K562 (cell line): ENCODE results near the gene ISYNA1. TPM values are rescaled to one million over a fixed set of nuclear protein-coding genes. Genes with fewer than 3 reads are reported as not detected.

Source experiments
- ATAC-seq: fragments of 200-7000 bp; cut with Tn5 transposase; 3 replicates; pipeline ENCODE4 v1.9.1; 2020; ENCODE audit warnings: moderate library complexity
- BruUV-seq: library from RNA; stranded (reverse); fragments of 400-500 nt; replicated peaks from 2 replicates; lab custom pipeline; 2021; lab: Mats Ljungman, UMichigan
- CTCF ChIA-PET: fragments of 300-600 bp; formaldehyde crosslinking; extraction: SDS; loops from one replicate; lab custom pipeline; 2021; ENCODE audit warnings: low intra/inter-chr PET ratio; lab: Yijun Ruan, JAX
- POLR2A ChIA-PET: fragments of 300-600, 350-650 bp; sonication (Branson Sonifier 250); formaldehyde crosslinking; extraction: SDS; loops from one replicate; lab custom pipeline; 2021; ENCODE audit warnings: antibody characterized with exemption, inconsistent platforms; lab: Yijun Ruan, JAX
- DNase-seq, 4 experiments: peaks; one replicate each; pipeline versions ENCODE4 v3.0.0 to v3.0.0-alpha.2; 2011 to 2018; ENCODE audit warnings: low spot score in 3 of 4, mixed read lengths in 3 of 4; ENCODE audit errors: extremely low read depth in 1 of 4
- FAIRE-seq: peaks from 2 replicates; lab custom pipeline; 2011; peaks lifted over from hg19 to GRCh38; lab: Jason Lieb, UNC
- H2AFZ ChIP-seq: 2 replicates; pipeline ENCODE4 v1.6.0; 2011; ENCODE audit warnings: low read depth, low read length, control low read depth, inconsistent platforms
- H3K27ac ChIP-seq: fragments of 200-600 bp; 3 replicates; pipeline ENCODE4 v1.8.0; 2011; ENCODE audit warnings: low read depth, mild to moderate bottlenecking, control low read depth, inconsistent platforms, low read length, moderate library complexity, mixed read lengths; ENCODE audit errors: extremely low read depth
- H3K27me3 ChIP-seq, 2 experiments: fragments of 300-600 bp in 1 of 2; 2 replicates in 1 of 2; 3 replicates in 1 of 2; pipeline versions ENCODE4 v1.6.0 to v1.8.0; 2011; ENCODE audit warnings: inconsistent platforms in 2 of 2, low read length in 2 of 2, mild to moderate bottlenecking in 1 of 2, mixed read lengths in 1 of 2, moderate library complexity in 1 of 2; ENCODE audit not compliant: control insufficient read depth in 2 of 2, insufficient read depth in 2 of 2
- H3K36me3 ChIP-seq: fragments of 300-600 bp; 3 replicates; pipeline ENCODE4 v1.8.0; 2011; ENCODE audit warnings: mild to moderate bottlenecking, low read length, inconsistent platforms; ENCODE audit not compliant: control insufficient read depth, insufficient read depth
- H3K4me1 ChIP-seq, 2 experiments: fragments of 200-600 bp in 1 of 2; replicated peaks in 1 of 2; 2 replicates in 1 of 2; 3 replicates in 1 of 2; pipeline versions ENCODE4 v1.5.1 to v1.8.0; 2011; ENCODE audit warnings: inconsistent platforms in 2 of 2, low read length in 2 of 2, mild to moderate bottlenecking in 1 of 2, mixed read lengths in 1 of 2, moderate library complexity in 1 of 2; ENCODE audit not compliant: control insufficient read depth in 2 of 2, insufficient read depth in 2 of 2
- H3K4me2 ChIP-seq: 2 replicates; pipeline ENCODE4 v1.6.1; 2011; ENCODE audit warnings: low read length, control low read depth, inconsistent platforms, mixed read lengths; ENCODE audit not compliant: insufficient read depth
- H3K4me3 ChIP-seq: fragments of 200-600 bp; sonication (generic), shearing (Covaris generic); 2 replicates; pipeline ENCODE4 v1.5.1; 2016; ENCODE audit warnings: control low read depth, inconsistent platforms
- H3K79me2 ChIP-seq: fragments of 200-600 bp; 3 replicates; pipeline ENCODE4 v1.8.0; 2011; ENCODE audit warnings: low read length, inconsistent platforms; ENCODE audit not compliant: control insufficient read depth, insufficient read depth
- H3K9ac ChIP-seq, 2 experiments: 2 replicates each; pipeline versions ENCODE4 v1.6.0 to v1.6.1; 2011; ENCODE audit warnings: low read depth in 2 of 2, low read length in 2 of 2, control low read depth in 1 of 2, inconsistent platforms in 1 of 2, mild to moderate bottlenecking in 1 of 2, mixed read lengths in 1 of 2; ENCODE audit not compliant: insufficient read depth in 1 of 2
- H3K9me1 ChIP-seq: one replicate; pipeline ENCODE4 v1.6.0; 2011; ENCODE audit warnings: inconsistent platforms, mild to moderate bottlenecking, low read length, moderate library complexity; ENCODE audit not compliant: control insufficient read depth, insufficient read depth
- H3K9me3 ChIP-seq: replicated peaks from 2 replicates; pipeline ENCODE4 v1.5.1; 2011; ENCODE audit warnings: low read depth, low read length, inconsistent platforms; ENCODE audit not compliant: control insufficient read depth, insufficient read depth
- H4K20me1 ChIP-seq: replicated peaks from 2 replicates; pipeline ENCODE4 v1.6.1; 2011; ENCODE audit warnings: low read length, inconsistent platforms, mixed read lengths; ENCODE audit not compliant: control insufficient read depth, insufficient read depth
- ETV6 ChIP-seq, 3 experiments: fragments of 150-350 bp in 1 of 3; sonication (generic) in 1 of 3; formaldehyde crosslinking in 1 of 3; IDR thresholded peaks; 2 replicates each; pipeline versions ENCODE4 v1.6.1 to v1.8.0; 2014 to 2022; ENCODE audit warnings: borderline replicate concordance in 2 of 3, low read depth in 2 of 3, antibody characterized with exemption in 1 of 3, low read length in 1 of 3, mild to moderate bottlenecking in 1 of 3, missing genetic modification reagents in 1 of 3
- FIP1L1 ChIP-seq: fragments of 200-400 bp; formaldehyde crosslinking; IDR thresholded peaks from 2 replicates; pipeline ENCODE4 v1.6.1; 2018; ENCODE audit warnings: mild to moderate bottlenecking, low read depth, low read length; ENCODE audit not compliant: poor library complexity, severe bottlenecking
- FOXK2 ChIP-seq, 2 experiments: fragments of 450-650 bp; IDR thresholded peaks in 1 of 2; conservative IDR thresholded peaks in 1 of 2; 2 replicates each; pipeline ENCODE4 v1.6.1; 2016; ENCODE audit warnings: low read depth in 2 of 2, mild to moderate bottlenecking in 1 of 2
- GABPA ChIP-seq: fragments of 200-800 bp; sonication (Bioruptor generic); conservative IDR thresholded peaks from 2 replicates; pipeline ENCODE4 v1.6.1; 2016; ENCODE audit warnings: low read depth, missing genetic modification characterization, missing compliant biosample characterization
- HMGN3 ChIP-seq: IDR thresholded peaks from 2 replicates; pipeline ENCODE4 v1.6.1; 2011; ENCODE audit warnings: borderline replicate concordance, low read depth, mild to moderate bottlenecking, mixed read lengths, low read length; ENCODE audit not compliant: insufficient read length; ENCODE audit errors: extremely low read depth
- HNRNPL ChIP-seq: fragments of 200-400 bp; formaldehyde crosslinking; IDR thresholded peaks from 2 replicates; pipeline ENCODE4 v1.6.1; 2017; ENCODE audit warnings: low read depth, mild to moderate bottlenecking, low read length
- L3MBTL2 ChIP-seq: fragments of 450-650 bp; IDR thresholded peaks from 2 replicates; pipeline ENCODE4 v1.6.1; 2016; ENCODE audit warnings: mild to moderate bottlenecking, moderate library complexity
- MCM5 ChIP-seq: fragments of 450-650 bp; IDR thresholded peaks from 2 replicates; pipeline ENCODE4 v1.6.1; 2016; ENCODE audit warnings: low read depth
- NR3C1 ChIP-seq: sonication (generic); formaldehyde crosslinking; IDR thresholded peaks from 2 replicates; pipeline ENCODE4 v1.8.1; 2022; ENCODE audit warnings: missing genetic modification reagents
- PHF20 ChIP-seq: fragments of 450-650 bp; IDR thresholded peaks from 2 replicates; pipeline ENCODE4 v1.6.1; 2018; ENCODE audit not compliant: partially characterized antibody
- POLR2G ChIP-seq: fragments of 200-400 bp; formaldehyde crosslinking; IDR thresholded peaks from 2 replicates; pipeline ENCODE4 v1.6.1; 2017; ENCODE audit warnings: low read depth, mild to moderate bottlenecking, antibody characterized with exemption, low read length, moderate library complexity
- RBM17 ChIP-seq: fragments of 200-400 bp; formaldehyde crosslinking; IDR thresholded peaks from 2 replicates; pipeline ENCODE4 v1.6.1; 2017; ENCODE audit warnings: low read depth, mild to moderate bottlenecking, low read length, borderline replicate concordance
- SIN3B ChIP-seq: fragments of 450-650 bp; IDR thresholded peaks from 2 replicates; pipeline ENCODE4 v1.6.1; 2017; ENCODE audit warnings: low read depth, mild to moderate bottlenecking, moderate library complexity
- SRSF9 ChIP-seq: fragments of 200-400 bp; formaldehyde crosslinking; IDR thresholded peaks from 2 replicates; pipeline ENCODE4 v1.6.1; 2017; ENCODE audit warnings: low read depth, low read length, borderline replicate concordance
- TAF1 ChIP-seq: IDR thresholded peaks from 2 replicates; pipeline ENCODE4 v1.6.1; 2011; ENCODE audit warnings: mild to moderate bottlenecking, low read length, moderate library complexity; ENCODE audit not compliant: insufficient read depth, control insufficient read depth, severe bottlenecking; ENCODE audit errors: extremely low read depth
- TEAD1 ChIP-seq, 2 experiments: fragments of 450-650 bp in 1 of 2; sonication (generic) in 1 of 2; formaldehyde crosslinking; IDR thresholded peaks; 2 replicates each; pipeline versions ENCODE4 v1.4.0 to v1.8.0; 2020 to 2022; ENCODE audit warnings: mild to moderate bottlenecking in 2 of 2, missing genetic modification reagents in 1 of 2
- YBX1 ChIP-seq: fragments of 450-650 bp; IDR thresholded peaks from 2 replicates; pipeline ENCODE4 v1.7.1; 2016; ENCODE audit warnings: mild to moderate bottlenecking
- ZNF146 ChIP-seq: IDR thresholded peaks from one replicate; pipeline ENCODE4 v1.6.1; 2018; ENCODE audit warnings: missing compliant biosample characterization; ENCODE audit not compliant: unreplicated experiment
- ZNF77 ChIP-seq: fragments of 250-450 bp; sonication (Bioruptor Pico); IDR thresholded peaks from 2 replicates; pipeline ENCODE4 v1.5.0; 2020
- WGBS: fragments of 100-300 bp; shearing (Covaris generic); methylation state at CpG from one replicate; pipeline ENCODE4 v1.1.6; 2016; ENCODE audit warnings: low coverage, mixed read lengths; ENCODE audit not compliant: insufficient coverage; ENCODE audit errors: missing lambda C conversion rate; 5-methylcytosine and 5-hydroxymethylcytosine counted together
- in situ Hi-C: fragments of 300-500 bp; cut with MboI; formaldehyde crosslinking; loops from 4 replicates; pipeline ENCODE4 v1.15.0; 2018; ENCODE audit warnings: inconsistent platforms, mixed read lengths
- intact Hi-C: fragments of 100-400 bp; cut with micrococcal nuclease; formaldehyde crosslinking; loops from 2 replicates; pipeline ENCODE4 v1.14.2; 2022
- polyA plus RNA-seq, 8 experiments: library from polyadenylated mRNA; depleted of rRNA in 4 of 8; stranded (reverse) in 5 of 8; unstranded in 3 of 8; fragments of >200 nt; fragmentation: Nextera tagmentation in 2 of 8; fragmentation: Illumina TruSeq in 1 of 8; extraction: Ambion mirVana in 2 of 8; extraction: Trizol in 1 of 8; gene quantifications; 2 replicates each; pipeline versions ENCODE4 v1.2.1 to v1.2.3, GENCODE V29; 2011 to 2014; ENCODE audit warnings: inconsistent platforms in 1 of 8, missing spikeins in 1 of 8
- total RNA-seq, 7 experiments: library from RNA; depleted of rRNA in 6 of 7; stranded (reverse); fragments of >200 nt in 6 of 7; fragmentation: Illumina TruSeq in 2 of 7; extraction: Trizol in 2 of 7; gene quantifications; 2 replicates each; pipeline versions ENCODE4 v1.2.1 to v1.2.3, GENCODE V29; 2011 to 2021; ENCODE audit warnings: low replicate concordance in 1 of 7
- TF ChIP-seq, protein P1 (sequence below), 2 experiments: IDR thresholded peaks; 2 replicates each; pipeline ENCODE4 v1.6.1; 2011; ENCODE audit warnings: borderline replicate concordance in 1 of 2, control low read depth in 1 of 2, low read depth in 1 of 2, low read length in 1 of 2, mild to moderate bottlenecking in 1 of 2, mixed read lengths in 1 of 2, moderate library complexity in 1 of 2; ENCODE audit not compliant: insufficient read depth in 1 of 2, insufficient read length in 1 of 2, poor library complexity in 1 of 2, severe bottlenecking in 1 of 2; ENCODE audit errors: extremely low read depth in 1 of 2

The ISYNA1 gene
- total and polyA plus RNA-seq, 9 of the 15 experiments (the other 6 are each of a cell fraction or from before 2014, with no cell fraction given), result 21.8 to 460 (median 93.2) TPM

DNA sequence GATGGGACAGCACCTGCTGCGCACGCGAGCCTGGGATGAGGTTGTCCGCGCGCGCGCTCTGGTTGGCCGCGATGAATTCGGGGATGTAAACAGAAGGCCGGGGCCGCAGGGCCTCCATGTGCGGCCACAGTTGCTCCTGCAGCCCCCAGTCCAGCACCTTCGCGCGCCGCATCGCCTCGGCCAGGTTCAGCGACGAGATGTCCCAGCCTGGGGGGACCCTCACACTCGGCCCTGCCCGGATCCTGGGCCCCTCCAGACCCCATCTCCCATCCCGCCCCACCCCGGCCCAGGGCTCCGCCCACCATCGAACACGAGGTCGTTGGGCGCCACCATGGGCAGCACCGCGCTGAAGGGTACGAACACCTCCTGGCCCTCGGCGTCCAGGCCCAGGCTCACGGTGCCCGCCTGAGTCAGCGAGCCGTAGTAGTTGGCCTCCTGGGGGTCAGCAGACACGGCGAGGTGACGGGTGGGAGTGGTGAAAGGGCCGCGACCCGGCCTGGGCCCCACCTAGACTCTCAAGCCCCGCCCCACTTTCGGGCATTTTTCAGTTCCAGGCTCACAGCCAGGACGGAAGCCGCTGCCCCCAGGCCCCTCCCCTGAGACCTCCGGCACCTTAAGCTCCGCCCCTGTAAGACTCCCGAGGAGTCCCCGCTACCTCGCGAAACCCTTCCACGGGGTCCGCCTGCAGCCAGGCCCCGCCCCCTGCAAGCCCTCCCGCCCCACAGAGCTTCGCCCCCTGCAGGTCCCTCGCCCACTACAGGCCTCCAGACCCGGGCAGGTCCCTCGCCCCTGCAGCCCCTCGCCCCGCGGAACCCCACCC is 1.1 kb downstream of the ISYNA1 start:
- FAIRE-seq, result peak; percentile 83
- H3K9ac ChIP-seq, result peak overlapping the region; percentile 67 to 87
- peaks cover 54% of the 10 kb centered on the region for H3K79me2 ChIP-seq
- H3K4me3 ChIP-seq, result peak overlapping the region; percentile 77
- peaks cover 50 to 96% of the 10 kb centered on the region in 2 experiments for H3K4me1 ChIP-seq
- WGBS, result 5% methylated on average over 42 of the region's 67 CpGs
- in situ Hi-C loops (no loop called here), intact Hi-C loops (no loop called here)
- H4K20me1 ChIP-seq, result peaks cover 13% of the 10 kb centered on the region
- H2AFZ ChIP-seq, result peak overlapping the region; percentile 79
- no peaks in the 10 kb centered on the region for H3K27me3 ChIP-seq
- peaks cover 7% of the 10 kb centered on the region for H3K9me1 ChIP-seq
- peak overlapping the region; percentile 86 for H3K4me2 ChIP-seq
- POLR2A ChIA-PET, result interaction anchor here (0.6 to 1.8 kb wide), 5 partner anchors 18 to 157 kb away, joined by 3 to 4 read pairs (median 3); partner anchors contain the start of genes JUND and SSBP4
- peak overlapping the region; percentile 94 for H3K27ac ChIP-seq
- no peaks in the 10 kb centered on the region for H3K9me3 ChIP-seq
- CTCF ChIA-PET, result interaction anchor here (0.7 kb wide), 1 partner anchor 10 kb away, joined by 3 read pairs; no protein-coding TSS in a partner anchor
- H3K36me3 ChIP-seq, result peaks cover 40% of the 10 kb centered on the region
- ATAC-seq, result peak; percentile 68
- peak; percentile 82 to 98 (median 89) for DNase-seq
- no TSS peak for BruUV-seq
- TF ChIP-seq TEAD1 (CRISPR knock-in tag; IDR thresholded peaks at IDR 0.05) (no peak; a peak in 1 of 4 replicates), HNRNPL (peak; percentile 95; the same call in 1 of the 2 replicates), ETV6 (IDR thresholded peaks at IDR 0.05; ENCODE audit: borderline replicate concordance in 1 of 2, low read depth in 2 of 2, low read length in 1 of 2) (no peak), ETV6 (CRISPR knock-in tag; IDR thresholded peaks at IDR 0.05; ENCODE audit: borderline replicate concordance) (no peak), RBM17 (no peak), YBX1 (no peak), L3MBTL2 (peak; percentile 64), TAF1 (no peak), FOXK2 (conservative IDR thresholded peaks at IDR 0.05 in 1 of 2, IDR thresholded peaks at IDR 0.05 in 1 of 2; ENCODE audit: low read depth in 2 of 2) (peak; percentile 77 to 81), HMGN3 (peak; percentile 68), SRSF9 (no peak), SIN3B (peak; percentile 59; the same call in 1 of the 2 replicates), POLR2G (peak; percentile 67), PHF20 (peak; percentile 27), ZNF146 (CRISPR knock-in tag) (no peak), MCM5 (no peak), ZNF77 (no peak), NR3C1 (CRISPR knock-in tag) (no peak), GABPA (tag) (peak; percentile 48; the same call in 1 of the 2 replicates), FIP1L1 (peak; percentile 60)
- TF ChIP-seq, protein P1, sequence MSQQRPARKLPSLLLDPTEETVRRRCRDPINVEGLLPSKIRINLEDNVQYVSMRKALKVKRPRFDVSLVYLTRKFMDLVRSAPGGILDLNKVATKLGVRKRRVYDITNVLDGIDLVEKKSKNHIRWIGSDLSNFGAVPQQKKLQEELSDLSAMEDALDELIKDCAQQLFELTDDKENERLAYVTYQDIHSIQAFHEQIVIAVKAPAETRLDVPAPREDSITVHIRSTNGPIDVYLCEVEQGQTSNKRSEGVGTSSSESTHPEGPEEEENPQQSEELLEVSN (IDR thresholded peaks at IDR 0.05; ENCODE audit: borderline replicate concordance in 1 of 2, extremely low read depth in 1 of 2, insufficient read depth in 1 of 2, insufficient read length in 1 of 2, low read depth in 1 of 2, low read length in 1 of 2, poor library complexity in 1 of 2, severe bottlenecking in 1 of 2), result peak; percentile 31 to 71
